HepG2 (cell line): Measurements from ENCODE around the gene ZNF544. TPM values are rescaled to one million over a fixed set of nuclear protein-coding genes. Genes with fewer than 3 reads are reported as not detected.

Experiments
- ARID2 ChIP-seq: sonication (generic); formaldehyde crosslinking; IDR thresholded peaks from 2 replicates; pipeline ENCODE4 v1.8.1; 2022; ENCODE audit warnings: mild to moderate bottlenecking, missing genetic modification reagents, borderline replicate concordance
- ARNTL ChIP-seq: sonication (generic); formaldehyde crosslinking; IDR thresholded peaks from 2 replicates; pipeline ENCODE4 v1.4.0; 2020; ENCODE audit warnings: mild to moderate bottlenecking, missing genetic modification reagents
- LCORL ChIP-seq, 2 experiments: fragments of 450-650 bp in 1 of 2; sonication (generic) in 1 of 2; formaldehyde crosslinking in 1 of 2; IDR thresholded peaks; 2 replicates each; pipeline versions ENCODE4 v1.5.0 to v1.6.1; 2017 to 2020; ENCODE audit warnings: antibody characterized with exemption in 1 of 2, missing genetic modification reagents in 1 of 2
- NKX3-1 ChIP-seq: sonication (generic); formaldehyde crosslinking; IDR thresholded peaks from 2 replicates; pipeline ENCODE4 v1.5.0; 2020; ENCODE audit warnings: missing genetic modification reagents
- NR2F6 ChIP-seq, 2 experiments: IDR thresholded peaks; 2 replicates each; pipeline ENCODE4 v1.6.1; 2016; ENCODE audit warnings: antibody characterized with exemption in 1 of 2, mild to moderate bottlenecking in 1 of 2
- ZMAT3 ChIP-seq: sonication (generic); formaldehyde crosslinking; conservative IDR thresholded peaks from 2 replicates; pipeline ENCODE4 v1.7.0; 2021; ENCODE audit warnings: missing genetic modification reagents
- ZNF101 ChIP-seq: sonication (generic); formaldehyde crosslinking; IDR thresholded peaks from 2 replicates; pipeline ENCODE4 v1.4.0; 2020; ENCODE audit warnings: mild to moderate bottlenecking, low read depth, missing genetic modification reagents, borderline replicate concordance
- ZNF138 ChIP-seq: sonication (generic); formaldehyde crosslinking; IDR thresholded peaks from 2 replicates; pipeline ENCODE4 v1.5.0; 2020; ENCODE audit warnings: mild to moderate bottlenecking, low read depth, missing genetic modification reagents
- ZNF382 ChIP-seq: sonication (generic); formaldehyde crosslinking; IDR thresholded peaks from 2 replicates; pipeline ENCODE4 v1.5.0; 2020; ENCODE audit warnings: missing genetic modification reagents, mild to moderate bottlenecking, borderline replicate concordance
- ZNF709 ChIP-seq: sonication (generic); formaldehyde crosslinking; IDR thresholded peaks from 2 replicates; pipeline ENCODE4 v1.5.0; 2020; ENCODE audit warnings: mild to moderate bottlenecking, missing genetic modification reagents
- ZNF713 ChIP-seq: sonication (generic); formaldehyde crosslinking; IDR thresholded peaks from 2 replicates; pipeline ENCODE4 v1.4.0; 2020; ENCODE audit warnings: mild to moderate bottlenecking, missing genetic modification reagents
- ZNF792 ChIP-seq: IDR thresholded peaks from 2 replicates; pipeline ENCODE4 v1.6.1; 2016
- polyA plus RNA-seq, 8 experiments: library from polyadenylated mRNA; depleted of rRNA in 3 of 8; stranded (reverse) in 7 of 8; unstranded in 1 of 8; fragments of >200 nt; fragmentation: Illumina TruSeq in 4 of 8; extraction: Trizol in 4 of 8; gene quantifications; 2 replicates each; pipeline versions ENCODE4 v1.2.1 to v1.2.3, GENCODE V29; 2011 to 2016; ENCODE audit warnings: low read depth in 4 of 8, missing spikeins in 1 of 8, mixed read lengths in 1 of 8; ENCODE audit not compliant: insufficient read depth in 1 of 8
- total RNA-seq, 5 experiments: library from RNA; depleted of rRNA; stranded (reverse); fragments of >200 nt; fragmentation: Illumina TruSeq; extraction: Trizol; gene quantifications; 2 replicates each; pipeline ENCODE4 v1.2.3, GENCODE V29; 2016; ENCODE audit warnings: low read depth in 1 of 5
- TF ChIP-seq, protein P1 (sequence below): sonication (generic); formaldehyde crosslinking; IDR thresholded peaks from one replicate; pipeline ENCODE4 v1.5.1; 2020; ENCODE audit warnings: mild to moderate bottlenecking, missing genetic modification reagents; ENCODE audit errors: not compliant biosample characterization
- TF ChIP-seq, protein P2 (sequence below): sonication (generic); formaldehyde crosslinking; IDR thresholded peaks from 2 replicates; pipeline ENCODE4 v1.5.0; 2020; ENCODE audit warnings: mild to moderate bottlenecking, missing genetic modification reagents
- TF ChIP-seq, protein P3 (sequence below): sonication (generic); formaldehyde crosslinking; IDR thresholded peaks from 2 replicates; pipeline ENCODE4 v1.4.0; 2020; ENCODE audit warnings: missing genetic modification reagents, borderline replicate concordance

Gene ZNF544
- total and polyA plus RNA-seq, 2 of the 13 experiments (the other 11 are each of a cell fraction or from before 2014, with no cell fraction given) = 13.1 to 17.0 TPM

DNA sequence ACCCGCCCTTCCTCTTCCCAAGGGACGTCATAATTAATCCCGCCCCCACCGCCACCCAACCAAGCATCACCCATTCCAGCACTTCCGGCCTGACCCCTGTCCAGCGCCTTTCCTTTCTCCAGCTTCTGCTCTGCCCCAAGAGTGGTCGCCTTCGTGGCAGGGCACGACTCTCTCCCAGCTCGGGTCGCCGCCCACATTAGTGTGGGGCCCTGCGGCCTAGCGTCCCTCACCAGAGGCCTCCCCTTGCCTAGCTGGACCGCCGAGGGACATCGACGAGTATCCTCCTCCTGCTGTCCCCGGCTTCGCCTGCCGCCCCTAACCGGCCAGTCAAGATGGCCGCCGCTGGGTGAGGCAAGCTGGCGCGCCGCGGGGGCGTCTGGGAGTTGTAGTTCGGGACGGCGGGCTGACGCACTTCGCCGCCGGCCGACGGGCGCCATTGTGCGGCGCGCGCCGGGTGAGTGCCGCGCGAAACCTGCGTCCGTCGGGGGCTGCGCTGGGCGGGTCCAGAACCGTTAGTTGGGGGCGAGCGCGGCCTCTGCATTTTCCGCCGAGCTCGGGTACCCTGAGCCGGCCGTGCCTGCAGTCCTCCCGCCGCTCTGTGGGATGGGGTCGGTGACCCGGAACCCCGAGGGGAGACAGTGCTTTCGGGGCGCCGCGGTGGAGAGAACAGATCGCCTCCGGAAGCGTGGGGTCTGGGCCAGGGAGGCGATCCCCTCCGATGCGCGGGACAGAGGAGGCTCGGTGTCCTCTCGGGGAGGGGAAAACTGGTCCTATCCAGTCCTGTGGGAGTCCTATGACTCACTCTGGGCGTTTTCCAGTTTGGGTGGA is 45.5 kb upstream of the ZNF544 start, which contains the start of gene ZNF274 (continued):
- TF ChIP-seq, protein P1, sequence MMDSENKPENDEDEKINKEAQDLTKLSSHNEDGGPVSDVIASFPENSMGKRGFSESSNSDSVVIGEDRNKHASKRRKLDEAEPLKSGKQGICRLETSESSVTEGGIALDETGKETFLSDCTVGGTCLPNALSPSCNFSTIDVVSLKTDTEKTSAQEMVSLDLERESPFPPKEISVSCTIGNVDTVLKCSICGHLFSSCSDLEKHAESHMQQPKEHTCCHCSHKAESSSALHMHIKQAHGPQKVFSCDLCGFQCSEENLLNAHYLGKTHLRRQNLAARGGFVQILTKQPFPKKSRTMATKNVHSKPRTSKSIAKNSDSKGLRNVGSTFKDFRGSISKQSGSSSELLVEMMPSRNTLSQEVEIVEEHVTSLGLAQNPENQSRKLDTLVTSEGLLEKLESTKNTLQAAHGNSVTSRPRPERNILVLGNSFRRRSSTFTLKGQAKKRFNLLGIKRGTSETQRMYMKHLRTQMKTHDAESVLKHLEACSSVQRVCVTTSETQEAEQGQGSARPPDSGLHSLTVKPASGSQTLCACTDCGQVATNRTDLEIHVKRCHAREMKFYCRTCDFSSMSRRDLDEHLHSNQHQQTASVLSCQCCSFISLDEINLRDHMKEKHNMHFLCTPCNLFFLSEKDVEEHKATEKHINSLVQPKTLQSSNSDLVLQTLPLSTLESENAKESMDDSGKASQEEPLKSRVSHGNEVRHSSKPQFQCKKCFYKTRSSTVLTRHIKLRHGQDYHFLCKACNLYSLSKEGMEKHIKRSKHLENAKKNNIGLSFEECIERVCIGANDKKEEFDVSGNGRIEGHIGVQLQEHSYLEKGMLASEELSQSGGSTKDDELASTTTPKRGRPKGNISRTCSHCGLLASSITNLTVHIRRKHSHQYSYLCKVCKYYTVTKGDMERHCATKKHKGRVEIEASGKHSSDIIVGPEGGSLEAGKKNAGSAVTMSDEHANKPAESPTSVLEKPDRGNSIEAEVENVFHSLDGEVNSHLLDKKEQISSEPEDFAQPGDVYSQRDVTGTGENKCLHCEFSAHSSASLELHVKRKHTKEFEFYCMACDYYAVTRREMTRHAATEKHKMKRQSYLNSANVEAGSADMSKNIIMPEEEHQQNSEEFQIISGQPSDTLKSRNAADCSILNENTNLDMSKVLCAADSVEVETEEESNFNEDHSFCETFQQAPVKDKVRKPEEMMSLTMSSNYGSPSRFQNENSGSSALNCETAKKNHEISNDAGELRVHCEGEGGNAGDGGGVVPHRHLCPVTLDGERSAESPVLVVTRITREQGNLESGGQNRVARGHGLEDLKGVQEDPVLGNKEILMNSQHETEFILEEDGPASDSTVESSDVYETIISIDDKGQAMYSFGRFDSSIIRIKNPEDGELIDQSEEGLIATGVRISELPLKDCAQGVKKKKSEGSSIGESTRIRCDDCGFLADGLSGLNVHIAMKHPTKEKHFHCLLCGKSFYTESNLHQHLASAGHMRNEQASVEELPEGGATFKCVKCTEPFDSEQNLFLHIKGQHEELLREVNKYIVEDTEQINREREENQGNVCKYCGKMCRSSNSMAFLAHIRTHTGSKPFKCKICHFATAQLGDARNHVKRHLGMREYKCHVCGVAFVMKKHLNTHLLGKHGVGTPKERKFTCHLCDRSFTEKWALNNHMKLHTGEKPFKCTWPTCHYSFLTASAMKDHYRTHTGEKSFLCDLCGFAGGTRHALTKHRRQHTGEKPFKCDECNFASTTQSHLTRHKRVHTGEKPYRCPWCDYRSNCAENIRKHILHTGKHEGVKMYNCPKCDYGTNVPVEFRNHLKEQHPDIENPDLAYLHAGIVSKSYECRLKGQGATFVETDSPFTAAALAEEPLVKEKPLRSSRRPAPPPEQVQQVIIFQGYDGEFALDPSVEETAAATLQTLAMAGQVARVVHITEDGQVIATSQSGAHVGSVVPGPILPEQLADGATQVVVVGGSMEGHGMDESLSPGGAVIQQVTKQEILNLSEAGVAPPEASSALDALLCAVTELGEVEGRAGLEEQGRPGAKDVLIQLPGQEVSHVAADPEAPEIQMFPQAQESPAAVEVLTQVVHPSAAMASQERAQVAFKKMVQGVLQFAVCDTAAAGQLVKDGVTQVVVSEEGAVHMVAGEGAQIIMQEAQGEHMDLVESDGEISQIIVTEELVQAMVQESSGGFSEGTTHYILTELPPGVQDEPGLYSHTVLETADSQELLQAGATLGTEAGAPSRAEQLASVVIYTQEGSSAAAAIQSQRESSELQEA (CRISPR knock-in tag) = peak; percentile 21
- TF ChIP-seq ZNF792 (CRISPR knock-in tag) (peak; percentile 63; the same call in 1 of the 2 replicates), ZNF138 (no peak), NKX3-1 (no peak; the same call in 1 of the 2 replicates), ZNF709 (CRISPR knock-in tag) (peak; percentile 84; the same call in 1 of the 2 replicates), ARID2 (CRISPR knock-in tag) (peak; percentile 48; the same call in 1 of the 2 replicates), LCORL (IDR thresholded peaks at IDR 0.05) (no peak), LCORL (CRISPR knock-in tag; IDR thresholded peaks at IDR 0.05) (peak; percentile 15; the same call in 1 of the 2 replicates), ZMAT3 (0 out of 2 replicates have a peak, but pooled peaks have one; percentile 70), ZNF713 (CRISPR knock-in tag) (no peak; the same call in 1 of the 2 replicates), ARNTL (peak; percentile 53), NR2F6 (IDR thresholded peaks at IDR 0.05) (0 out of 2 replicates have a peak, but pooled peaks have one; percentile 24), NR2F6 (CRISPR knock-in tag; IDR thresholded peaks at IDR 0.05) (peak; percentile 41), ZNF101 (CRISPR knock-in tag) (no peak), ZNF382 (CRISPR knock-in tag) (no peak)
- TF ChIP-seq, protein P2, sequence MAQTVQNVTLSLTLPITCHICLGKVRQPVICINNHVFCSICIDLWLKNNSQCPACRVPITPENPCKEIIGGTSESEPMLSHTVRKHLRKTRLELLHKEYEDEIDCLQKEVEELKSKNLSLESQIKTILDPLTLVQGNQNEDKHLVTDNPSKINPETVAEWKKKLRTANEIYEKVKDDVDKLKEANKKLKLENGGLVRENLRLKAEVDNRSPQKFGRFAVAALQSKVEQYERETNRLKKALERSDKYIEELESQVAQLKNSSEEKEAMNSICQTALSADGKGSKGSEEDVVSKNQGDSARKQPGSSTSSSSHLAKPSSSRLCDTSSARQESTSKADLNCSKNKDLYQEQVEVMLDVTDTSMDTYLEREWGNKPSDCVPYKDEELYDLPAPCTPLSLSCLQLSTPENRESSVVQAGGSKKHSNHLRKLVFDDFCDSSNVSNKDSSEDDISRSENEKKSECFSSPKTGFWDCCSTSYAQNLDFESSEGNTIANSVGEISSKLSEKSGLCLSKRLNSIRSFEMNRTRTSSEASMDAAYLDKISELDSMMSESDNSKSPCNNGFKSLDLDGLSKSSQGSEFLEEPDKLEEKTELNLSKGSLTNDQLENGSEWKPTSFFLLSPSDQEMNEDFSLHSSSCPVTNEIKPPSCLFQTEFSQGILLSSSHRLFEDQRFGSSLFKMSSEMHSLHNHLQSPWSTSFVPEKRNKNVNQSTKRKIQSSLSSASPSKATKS (CRISPR knock-in tag) = no peak
- TF ChIP-seq, protein P3, sequence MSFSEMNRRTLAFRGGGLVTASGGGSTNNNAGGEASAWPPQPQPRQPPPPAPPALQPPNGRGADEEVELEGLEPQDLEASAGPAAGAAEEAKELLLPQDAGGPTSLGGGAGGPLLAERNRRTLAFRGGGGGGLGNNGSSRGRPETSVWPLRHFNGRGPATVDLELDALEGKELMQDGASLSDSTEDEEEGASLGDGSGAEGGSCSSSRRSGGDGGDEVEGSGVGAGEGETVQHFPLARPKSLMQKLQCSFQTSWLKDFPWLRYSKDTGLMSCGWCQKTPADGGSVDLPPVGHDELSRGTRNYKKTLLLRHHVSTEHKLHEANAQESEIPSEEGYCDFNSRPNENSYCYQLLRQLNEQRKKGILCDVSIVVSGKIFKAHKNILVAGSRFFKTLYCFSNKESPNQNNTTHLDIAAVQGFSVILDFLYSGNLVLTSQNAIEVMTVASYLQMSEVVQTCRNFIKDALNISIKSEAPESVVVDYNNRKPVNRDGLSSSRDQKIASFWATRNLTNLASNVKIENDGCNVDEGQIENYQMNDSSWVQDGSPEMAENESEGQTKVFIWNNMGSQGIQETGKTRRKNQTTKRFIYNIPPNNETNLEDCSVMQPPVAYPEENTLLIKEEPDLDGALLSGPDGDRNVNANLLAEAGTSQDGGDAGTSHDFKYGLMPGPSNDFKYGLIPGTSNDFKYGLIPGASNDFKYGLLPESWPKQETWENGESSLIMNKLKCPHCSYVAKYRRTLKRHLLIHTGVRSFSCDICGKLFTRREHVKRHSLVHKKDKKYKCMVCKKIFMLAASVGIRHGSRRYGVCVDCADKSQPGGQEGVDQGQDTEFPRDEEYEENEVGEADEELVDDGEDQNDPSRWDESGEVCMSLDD (CRISPR knock-in tag) = peak; percentile 83; the same call in 1 of the 2 replicates
